Glomerular visceral epithelial cell (primary cell): Measurements from ENCODE around the gene CDIPT.

ENCODE experiments used
- DNase-seq: peaks from one replicate; pipeline ENCODE4 v3.0.0-alpha.2; 2016; ENCODE audit errors: extremely low spot score

The CDIPT gene

GRCh38 chr16:29810699-29811169, 52.3 kb downstream of the CDIPT start:
- no peak for DNase-seq

DNA sequence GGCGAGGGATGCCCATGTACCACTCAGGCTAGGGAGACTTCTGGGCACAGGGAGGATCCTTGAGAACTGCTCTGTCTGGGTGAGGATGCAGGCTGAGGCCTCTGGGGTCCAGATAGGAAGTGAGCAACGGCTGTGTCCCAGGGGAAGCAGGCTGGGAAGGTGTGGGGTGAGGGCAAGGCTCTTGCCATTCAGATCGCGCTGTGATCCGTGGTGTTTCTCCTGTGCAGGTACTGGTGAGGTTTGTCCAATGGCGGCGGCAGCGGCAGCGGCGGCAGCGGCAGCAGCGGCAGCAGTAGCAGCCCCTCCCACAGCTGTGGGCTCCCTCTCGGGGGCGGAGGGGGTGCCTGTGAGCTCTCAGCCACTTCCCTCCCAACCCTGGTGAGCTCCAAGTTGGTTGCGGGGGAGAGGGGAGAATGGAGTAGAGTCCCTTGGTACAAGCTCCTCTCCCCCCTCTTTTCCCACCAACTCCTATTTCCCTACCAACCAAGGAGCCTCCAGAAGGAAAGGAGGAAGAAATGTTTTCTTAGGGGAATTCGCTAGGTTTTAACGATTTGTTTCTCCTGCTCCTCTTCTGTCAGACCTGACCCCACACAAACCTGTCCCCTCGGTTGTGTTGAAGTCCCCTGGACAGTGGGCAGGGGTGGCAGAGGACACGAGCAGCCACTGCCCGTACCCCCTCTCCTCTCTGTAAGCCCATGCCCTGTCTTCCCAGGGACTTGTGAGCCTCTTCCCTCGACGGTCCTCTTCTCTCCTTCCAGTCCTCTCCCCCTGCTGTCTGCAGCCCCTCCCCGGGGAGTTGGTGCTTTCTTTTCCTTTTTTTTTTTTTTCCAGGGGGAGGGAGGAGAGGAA, 53.0 kb downstream of the CDIPT start:
- DNase-seq: no peak

DNA sequence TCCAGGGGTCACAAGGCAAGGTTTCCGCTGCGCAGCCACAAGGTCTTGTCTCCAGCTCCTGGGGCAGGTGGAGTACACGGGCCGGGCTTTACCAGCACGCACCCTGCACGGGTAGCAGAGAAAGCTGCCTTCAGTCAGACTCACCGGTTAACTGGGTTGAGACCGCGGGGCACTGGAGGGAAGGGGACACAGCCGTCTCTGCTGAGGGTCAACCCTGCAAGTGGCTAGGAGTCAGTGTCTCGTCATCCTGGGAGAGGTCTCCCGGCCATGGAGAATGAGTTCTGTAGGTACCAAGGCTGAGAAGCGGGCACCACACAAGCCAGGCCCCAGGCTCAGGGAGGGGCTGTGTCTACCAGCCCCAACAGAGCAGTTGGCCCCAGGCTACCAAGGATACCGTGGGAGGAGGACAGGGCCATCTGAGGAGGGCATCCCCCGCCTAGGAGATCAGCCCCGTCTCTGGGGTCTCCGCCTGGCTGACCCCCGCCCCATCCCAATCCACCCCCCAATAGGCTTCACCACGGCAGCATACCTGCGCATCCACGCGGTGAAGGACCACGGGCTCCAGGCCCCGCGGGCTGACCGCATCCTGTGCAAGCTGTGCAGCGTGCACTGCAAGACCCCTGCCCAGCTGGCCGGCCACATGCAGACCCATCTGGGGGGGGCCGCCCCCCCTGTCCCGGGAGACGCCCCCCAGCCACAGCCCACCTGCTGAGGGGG, 53.8 kb downstream of the CDIPT start:
- DNase-seq: no peak
